ENCODE measurements around the gene ZWILCH.

DNA sequence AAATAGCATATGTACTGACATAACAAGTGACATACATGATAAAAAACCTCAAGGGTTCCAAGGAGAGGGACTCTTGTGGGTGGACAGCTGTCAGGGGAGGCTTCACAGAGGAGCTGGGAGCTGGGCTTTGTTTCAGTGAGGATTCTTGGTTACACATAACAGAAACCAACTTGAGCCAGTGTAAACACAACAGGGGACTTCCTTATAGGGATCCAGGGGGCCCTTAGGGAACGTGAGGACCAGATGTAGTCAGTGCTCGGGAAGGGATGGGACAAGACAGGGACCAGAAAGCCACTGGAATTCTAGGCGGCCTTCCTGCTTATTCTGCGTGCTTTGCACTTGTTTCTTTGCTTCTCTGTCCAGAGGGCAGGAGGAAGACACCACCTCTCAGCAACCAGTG, 42.5 kb upstream of the ZWILCH start:
- TF ChIP-seq TEAD4 (IDR thresholded peaks at IDR 0.05) (no peak), TCF12 (IDR thresholded peaks at IDR 0.05; ENCODE audit: low read depth) (no peak), RAD21 (IDR thresholded peaks at IDR 0.05; ENCODE audit: low read depth) (no peak), TAF1 (IDR thresholded peaks at IDR 0.05; ENCODE audit: low read depth) (no peak), EGR1 (IDR thresholded peaks at IDR 0.05) (no peak)
- TF ChIP-seq, protein P1, sequence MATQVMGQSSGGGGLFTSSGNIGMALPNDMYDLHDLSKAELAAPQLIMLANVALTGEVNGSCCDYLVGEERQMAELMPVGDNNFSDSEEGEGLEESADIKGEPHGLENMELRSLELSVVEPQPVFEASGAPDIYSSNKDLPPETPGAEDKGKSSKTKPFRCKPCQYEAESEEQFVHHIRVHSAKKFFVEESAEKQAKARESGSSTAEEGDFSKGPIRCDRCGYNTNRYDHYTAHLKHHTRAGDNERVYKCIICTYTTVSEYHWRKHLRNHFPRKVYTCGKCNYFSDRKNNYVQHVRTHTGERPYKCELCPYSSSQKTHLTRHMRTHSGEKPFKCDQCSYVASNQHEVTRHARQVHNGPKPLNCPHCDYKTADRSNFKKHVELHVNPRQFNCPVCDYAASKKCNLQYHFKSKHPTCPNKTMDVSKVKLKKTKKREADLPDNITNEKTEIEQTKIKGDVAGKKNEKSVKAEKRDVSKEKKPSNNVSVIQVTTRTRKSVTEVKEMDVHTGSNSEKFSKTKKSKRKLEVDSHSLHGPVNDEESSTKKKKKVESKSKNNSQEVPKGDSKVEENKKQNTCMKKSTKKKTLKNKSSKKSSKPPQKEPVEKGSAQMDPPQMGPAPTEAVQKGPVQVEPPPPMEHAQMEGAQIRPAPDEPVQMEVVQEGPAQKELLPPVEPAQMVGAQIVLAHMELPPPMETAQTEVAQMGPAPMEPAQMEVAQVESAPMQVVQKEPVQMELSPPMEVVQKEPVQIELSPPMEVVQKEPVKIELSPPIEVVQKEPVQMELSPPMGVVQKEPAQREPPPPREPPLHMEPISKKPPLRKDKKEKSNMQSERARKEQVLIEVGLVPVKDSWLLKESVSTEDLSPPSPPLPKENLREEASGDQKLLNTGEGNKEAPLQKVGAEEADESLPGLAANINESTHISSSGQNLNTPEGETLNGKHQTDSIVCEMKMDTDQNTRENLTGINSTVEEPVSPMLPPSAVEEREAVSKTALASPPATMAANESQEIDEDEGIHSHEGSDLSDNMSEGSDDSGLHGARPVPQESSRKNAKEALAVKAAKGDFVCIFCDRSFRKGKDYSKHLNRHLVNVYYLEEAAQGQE (IDR thresholded peaks at IDR 0.05; ENCODE audit: low read depth): no peak
